GM23248 (cell line): ENCODE data around the gene ZFPM1. TPM values are rescaled to one million over a fixed set of nuclear protein-coding genes. Genes with fewer than 3 reads are reported as not detected.

Experiments used
- DNase-seq: peaks from one replicate; pipeline ENCODE4 v3.0.0-alpha.2; 2015
- H2AFZ ChIP-seq: fragments of 200-600 bp; sonication (generic); 2 replicates; pipeline ENCODE4 v1.6.1; 2016; ENCODE audit warnings: antibody characterized with exemption
- H3F3A ChIP-seq: fragments of 200-600 bp; sonication (generic); 2 replicates; pipeline ENCODE4 v1.6.1; 2016; ENCODE audit warnings: mild to moderate bottlenecking, antibody characterized with exemption, mixed run types; ENCODE audit not compliant: insufficient read depth
- H3K27ac ChIP-seq: fragments of 200-600 bp; sonication (generic); 2 replicates; pipeline ENCODE4 v1.5.1; 2016; ENCODE audit warnings: mild to moderate bottlenecking
- H3K27me3 ChIP-seq: fragments of 200-600 bp; sonication (generic); replicated peaks from 2 replicates; pipeline ENCODE4 v1.6.1; 2016; ENCODE audit warnings: mild to moderate bottlenecking; ENCODE audit not compliant: insufficient read depth
- H3K36me3 ChIP-seq: fragments of 200-600 bp; sonication (generic); 2 replicates; pipeline ENCODE4 v1.6.1; 2016; ENCODE audit warnings: low read depth, mild to moderate bottlenecking
- H3K4me1 ChIP-seq: fragments of 200-600 bp; sonication (generic); 2 replicates; pipeline ENCODE4 v1.6.1; 2016; ENCODE audit warnings: mild to moderate bottlenecking; ENCODE audit not compliant: insufficient read depth
- H3K4me2 ChIP-seq: fragments of 200-600 bp; sonication (generic); one replicate; pipeline ENCODE4 v1.6.1; 2016; ENCODE audit warnings: mild to moderate bottlenecking; ENCODE audit not compliant: unreplicated experiment
- H3K4me3 ChIP-seq: fragments of 200-600 bp; sonication (generic); 2 replicates; pipeline ENCODE4 v1.5.1; 2016; ENCODE audit warnings: mild to moderate bottlenecking
- H3K79me2 ChIP-seq: fragments of 200-600 bp; sonication (generic); 2 replicates; pipeline ENCODE4 v1.6.1; 2016; ENCODE audit warnings: mild to moderate bottlenecking; ENCODE audit not compliant: insufficient read depth
- H3K9ac ChIP-seq: fragments of 200-600 bp; sonication (generic); 2 replicates; pipeline ENCODE4 v1.6.1; 2016; ENCODE audit warnings: mild to moderate bottlenecking
- H3K9me2 ChIP-seq: fragments of 200-600 bp; sonication (generic); 2 replicates; pipeline ENCODE4 v1.6.1; 2016; ENCODE audit warnings: mixed run types, mild to moderate bottlenecking, moderate library complexity; ENCODE audit not compliant: insufficient read depth
- H3K9me3 ChIP-seq: fragments of 200-600 bp; sonication (generic); one replicate; pipeline ENCODE4 v1.6.1; 2017; ENCODE audit warnings: low read depth
- H4K20me1 ChIP-seq: fragments of 200-600 bp; sonication (generic); 2 replicates; pipeline ENCODE4 v1.6.0; 2016; ENCODE audit not compliant: insufficient read depth
- EZH2 ChIP-seq: fragments of 200-600 bp; sonication (generic); IDR thresholded peaks from 2 replicates; pipeline ENCODE4 v1.6.1; 2018; ENCODE audit warnings: antibody characterized with exemption, mild to moderate bottlenecking; ENCODE audit not compliant: insufficient read depth, poor library complexity, severe bottlenecking
- EZH2phosphoT487 ChIP-seq: fragments of 200-600 bp; sonication (generic); IDR thresholded peaks from 2 replicates; pipeline ENCODE4 v1.6.1; 2018; ENCODE audit warnings: antibody characterized with exemption, moderate library complexity, mild to moderate bottlenecking, low read depth; ENCODE audit not compliant: insufficient read depth
- WGBS, 2 experiments: methylation state at CpG; one replicate each; pipeline ENCODE4 v1.1.6; 2015 to 2017; ENCODE audit warnings: low lambda C conversion rate in 2 of 2, low coverage in 1 of 2; ENCODE audit errors: missing lambda C conversion rate in 2 of 2; 5-methylcytosine and 5-hydroxymethylcytosine counted together
- in situ Hi-C: fragments of 300-500 bp; cut with MboI; formaldehyde crosslinking; loops from 2 replicates; pipeline ENCODE4 v1.15.0; 2020
- polyA plus RNA-seq: library from polyadenylated mRNA; unstranded; fragments of >200 nt; fragmentation: Nextera tagmentation; extraction: Ambion mirVana; gene quantifications from 2 replicates; pipeline ENCODE4 v1.2.1, GENCODE V29; 2016
- total RNA-seq: library from RNA; depleted of rRNA; stranded (reverse); fragments of >200 nt; shearing (Covaris generic); gene quantifications from 2 replicates; pipeline ENCODE4 v1.2.3, GENCODE V29; 2014

Gene ZFPM1
- total and polyA plus RNA-seq, 2 experiments from 2014 or later = 0.06 to 2.4 TPM

DNA sequence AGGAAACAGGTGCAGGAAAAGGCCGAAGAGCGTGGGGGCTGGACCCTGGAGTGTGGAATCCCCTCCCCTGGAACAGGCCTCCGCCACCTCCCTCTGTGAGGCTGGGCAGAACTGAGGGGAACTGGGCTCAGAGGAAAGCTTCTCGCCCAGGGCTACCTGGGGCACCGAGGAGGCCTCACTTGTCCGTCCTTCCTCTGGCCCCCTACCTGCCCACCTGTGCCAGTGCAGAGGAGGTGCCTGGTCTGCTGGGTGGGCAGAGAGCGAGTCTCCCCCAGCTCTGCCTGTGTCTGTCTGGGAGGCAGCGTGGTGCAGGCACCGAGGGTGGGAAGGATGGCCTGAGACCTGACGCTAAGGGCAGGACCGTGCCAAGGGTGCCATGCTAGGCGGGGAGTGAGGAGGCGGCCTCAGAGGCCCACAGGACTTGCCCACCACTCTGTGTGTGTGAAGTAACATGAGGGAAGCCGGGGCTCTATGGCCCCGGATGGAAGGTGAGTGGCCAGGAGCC lies 42.2 kb downstream of the ZFPM1 start:
- H3F3A ChIP-seq = no peaks in the 10 kb centered on the region
- WGBS, 2 experiments = 97 to 99% methylated on average over 14 to 15 of the region's 15 CpGs
- no peak overlapping the region for H3K9ac ChIP-seq
- no peaks in the 10 kb centered on the region for H3K27me3 ChIP-seq
- no peaks in the 10 kb centered on the region for H4K20me1 ChIP-seq
- in situ Hi-C loops = no loop called here
- TF ChIP-seq EZH2phosphoT487 = no peak
- TF ChIP-seq EZH2 = no peak
- H3K4me1 ChIP-seq = no peaks in the 10 kb centered on the region
- no peak overlapping the region for H3K4me2 ChIP-seq
- no peaks in the 10 kb centered on the region for H3K36me3 ChIP-seq
- H3K9me2 ChIP-seq = no peaks in the 10 kb centered on the region
- no peak for DNase-seq
- H3K79me2 ChIP-seq = no peaks in the 10 kb centered on the region
- H3K27ac ChIP-seq = no peak overlapping the region
- no peak overlapping the region for H3K4me3 ChIP-seq
- H3K9me3 ChIP-seq = no peaks in the 10 kb centered on the region
- no peak overlapping the region for H2AFZ ChIP-seq

DNA sequence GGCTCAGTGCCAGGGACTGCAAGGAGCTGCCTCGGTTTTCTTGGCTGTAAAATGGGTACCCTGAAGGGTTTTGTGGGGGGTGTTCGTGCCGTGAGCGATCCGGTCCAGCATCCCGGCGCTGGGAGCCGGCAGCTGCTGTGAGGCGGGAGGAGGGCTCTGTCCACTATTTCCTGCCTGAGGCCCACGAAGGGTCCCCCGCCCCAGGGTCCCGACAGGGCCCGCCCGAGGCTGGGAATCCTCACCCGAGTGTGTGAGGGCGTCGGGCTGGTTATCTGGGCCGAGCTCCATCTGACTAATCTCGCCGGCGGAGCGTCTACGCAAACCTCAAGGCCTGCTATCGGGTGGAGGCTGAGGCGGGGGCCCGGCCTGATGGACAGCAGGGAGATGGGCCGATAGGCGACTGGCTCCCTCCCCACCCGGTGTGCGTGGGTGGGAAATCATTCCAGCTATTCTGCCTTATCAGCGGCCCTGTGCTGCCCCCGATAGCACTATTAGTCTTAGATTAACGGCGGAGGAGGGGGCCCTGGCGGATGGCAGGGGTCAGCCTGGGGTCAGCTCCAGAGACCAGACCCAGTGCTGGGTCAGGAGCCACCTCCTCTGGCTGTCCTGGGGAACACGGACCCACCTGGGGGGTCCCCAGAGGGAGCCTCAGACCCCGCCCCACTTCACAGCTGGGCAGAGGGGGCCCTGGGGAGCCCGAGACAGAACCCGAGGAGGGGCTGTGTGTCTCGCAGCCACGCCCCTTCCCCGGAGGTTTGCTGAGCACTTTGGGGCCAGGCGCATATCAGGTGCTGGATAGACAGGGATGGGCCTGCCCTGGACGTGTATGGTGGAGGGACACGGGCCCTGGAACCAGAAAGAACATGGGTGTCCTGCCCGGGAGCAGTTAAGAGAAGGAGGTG lies 44.7 kb downstream of the ZFPM1 start:
- H2AFZ ChIP-seq = no peak overlapping the region
- H4K20me1 ChIP-seq = no peaks in the 10 kb centered on the region
- no peak overlapping the region for H3K4me3 ChIP-seq
- no peaks in the 10 kb centered on the region for H3K27me3 ChIP-seq
- H3K4me2 ChIP-seq = no peak overlapping the region
- TF ChIP-seq EZH2phosphoT487 = no peak
- no peak for TF ChIP-seq EZH2
- H3F3A ChIP-seq = no peaks in the 10 kb centered on the region
- H3K27ac ChIP-seq = no peak overlapping the region
- no peaks in the 10 kb centered on the region for H3K36me3 ChIP-seq
- no peaks in the 10 kb centered on the region for H3K4me1 ChIP-seq
- H3K79me2 ChIP-seq = no peaks in the 10 kb centered on the region
- H3K9ac ChIP-seq = no peak overlapping the region
- WGBS, 2 experiments = 80 to 88% methylated on average over 24 to 46 of the region's 46 CpGs
- DNase-seq = no peak
- in situ Hi-C loops = no loop called here
- no peaks in the 10 kb centered on the region for H3K9me2 ChIP-seq
- no peaks in the 10 kb centered on the region for H3K9me3 ChIP-seq

DNA sequence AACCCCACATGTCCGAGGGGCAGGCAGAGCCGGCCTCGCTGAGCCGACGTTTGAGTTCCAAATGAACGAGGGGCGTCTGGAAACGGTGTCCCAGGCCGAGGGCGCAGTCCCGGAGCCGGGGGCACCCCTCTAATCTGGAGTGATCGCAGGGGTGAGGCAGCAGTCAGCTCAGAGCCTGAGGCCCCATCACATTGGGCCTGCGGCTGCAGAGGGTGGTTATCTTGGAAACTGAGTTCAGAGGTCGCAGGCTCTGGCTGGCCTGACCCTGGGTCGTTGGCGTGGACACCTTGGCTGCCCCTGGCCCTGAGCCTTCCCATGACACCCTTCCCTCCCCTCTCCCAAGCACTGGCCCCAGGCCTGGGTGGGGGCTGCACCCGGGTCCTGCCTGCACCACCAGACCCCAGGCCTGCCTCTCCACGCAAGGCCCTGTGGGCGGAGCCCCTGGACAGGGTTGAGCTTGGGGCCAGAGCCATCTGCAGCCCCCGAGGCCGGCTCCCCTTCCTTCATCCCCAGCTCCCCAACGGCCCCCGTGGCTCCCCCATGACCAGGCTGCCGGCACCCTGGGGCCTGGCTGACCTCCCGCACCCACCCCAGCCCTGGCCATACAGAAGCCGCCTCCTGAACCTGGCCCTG lies 45.6 kb downstream of the ZFPM1 start:
- Histone ChIP-seq H4K20me1 (no peaks in the 10 kb centered on the region), H2AFZ (no peak overlapping the region), H3K79me2 (no peaks in the 10 kb centered on the region), H3K4me2 (no peak overlapping the region), H3K27ac (no peak overlapping the region), H3K27me3 (no peaks in the 10 kb centered on the region), H3K36me3 (no peaks in the 10 kb centered on the region), H3K4me1 (no peaks in the 10 kb centered on the region), H3K9me3 (no peaks in the 10 kb centered on the region), H3K9ac (no peak overlapping the region), H3F3A (no peaks in the 10 kb centered on the region), H3K9me2 (no peaks in the 10 kb centered on the region), H3K4me3 (no peak overlapping the region)
- no peak for TF ChIP-seq EZH2
- no peak for TF ChIP-seq EZH2phosphoT487
- DNase-seq = no peak
- 91 to 92% methylated on average over 24 to 26 of the region's 27 CpGs for WGBS, 2 experiments
- in situ Hi-C loops = no loop called here

DNA sequence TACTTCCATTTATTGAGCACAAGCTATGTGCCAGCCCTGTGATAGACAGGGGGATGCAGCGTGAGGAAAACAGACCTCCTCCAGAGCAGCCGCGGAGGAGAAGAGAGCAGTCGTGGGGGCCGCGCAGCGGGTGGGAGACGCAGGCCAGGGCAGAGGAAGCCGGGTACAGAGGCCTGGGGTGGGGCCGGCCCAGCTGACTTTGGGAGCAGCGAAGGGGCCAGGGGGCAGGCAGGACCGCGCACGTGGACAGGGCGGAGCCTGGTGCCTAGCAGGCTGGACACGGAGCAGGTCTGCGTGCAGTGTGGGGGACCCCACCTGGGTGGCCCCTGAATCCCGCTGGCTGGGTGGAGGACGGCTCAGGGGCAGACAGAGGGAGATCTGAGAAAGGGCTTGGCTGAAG lies 46.2 kb downstream of the ZFPM1 start:
- 82 to 86% methylated on average over 19 of the region's 19 CpGs for WGBS, 2 experiments
- no peaks in the 10 kb centered on the region for H3K9me2 ChIP-seq
- H3K36me3 ChIP-seq = no peaks in the 10 kb centered on the region
- H3F3A ChIP-seq = no peaks in the 10 kb centered on the region
- H2AFZ ChIP-seq = no peak overlapping the region
- no peak for DNase-seq
- H3K27ac ChIP-seq = no peak overlapping the region
- H3K4me3 ChIP-seq = no peak overlapping the region
- in situ Hi-C loops = no loop called here
- H3K9ac ChIP-seq = no peak overlapping the region
- TF ChIP-seq EZH2 (no peak), EZH2phosphoT487 (no peak)
- no peaks in the 10 kb centered on the region for H3K27me3 ChIP-seq
- no peaks in the 10 kb centered on the region for H3K4me1 ChIP-seq
- H4K20me1 ChIP-seq = no peaks in the 10 kb centered on the region
- H3K4me2 ChIP-seq = no peak overlapping the region
- no peaks in the 10 kb centered on the region for H3K79me2 ChIP-seq
- no peaks in the 10 kb centered on the region for H3K9me3 ChIP-seq
